H1 (cell line): ENCODE measurements around the gene CDH8. TPM values are rescaled to one million over a fixed set of nuclear protein-coding genes. Genes with fewer than 3 reads are reported as not detected.

Experiments
- CBX8 ChIP-seq: fragments of 300-800, 300-1000 bp; sonication (generic); IDR thresholded peaks from 2 replicates; pipeline ENCODE4 v1.7.1; 2016; ENCODE audit warnings: low read depth, low read length, borderline replicate concordance
- CHD1 ChIP-seq: IDR thresholded peaks from 2 replicates; pipeline ENCODE4 v1.6.1; 2012; ENCODE audit warnings: low read depth, low read length, improper control_type of control experiment
- EGR1 ChIP-seq: IDR thresholded peaks from 2 replicates; pipeline ENCODE4 v1.6.1; 2011; ENCODE audit warnings: low read depth, low read length, borderline replicate concordance
- MAFK ChIP-seq: IDR thresholded peaks from 2 replicates; pipeline ENCODE4 v1.6.1; 2012; ENCODE audit warnings: low read depth, mild to moderate bottlenecking, improper control_type of control experiment, low read length
- SIX5 ChIP-seq: IDR thresholded peaks from 2 replicates; pipeline ENCODE4 v1.6.1; 2011; ENCODE audit warnings: mild to moderate bottlenecking, low read depth, low read length
- polyA plus RNA-seq, 7 experiments: library from polyadenylated mRNA; depleted of rRNA in 3 of 7; stranded (reverse) in 5 of 7; unstranded in 2 of 7; fragments of >200 nt in 5 of 7; fragments of 200-250 nt in 2 of 7; gene quantifications; 1 replicate in 5 of 7; 2 replicates in 1 of 7; 4 replicates in 1 of 7; pipeline versions ENCODE4 v1.2.1 to v1.2.3, GENCODE V29; 2011 to 2013; ENCODE audit warnings: missing spikeins in 2 of 7, mixed read lengths in 2 of 7
- total RNA-seq: library from RNA; stranded (reverse); fragmentation: NEBNext Ultra II Directional; extraction: Animal tissue kit (Norgen Biotek cat#: 25700); gene quantifications from 2 replicates; pipeline ENCODE4 v1.2.1, GENCODE V29; 2021

Gene CDH8
- total and polyA plus RNA-seq, 2 of the 8 experiments (the other 6 are each of a cell fraction or from before 2014, with no cell fraction given): 7.7 to 8.4 TPM

- TF ChIP-seq SIX5 (no peak), EGR1 (no peak), CHD1 (no peak), CBX8 (no peak), MAFK (no peak)
These were observed 218.5 kb downstream of the CDH8 start (continued) for GRCh38 chr16:61817583-61818278.
